ENCODE measurements around the gene ADGRV1. TPM values are rescaled to one million over a fixed set of nuclear protein-coding genes. Genes with fewer than 3 reads are reported as not detected.

ADGRV1 gene
- total RNA-seq, 5 donors from 2014 or later (not counting 1 experiment from before 2014, with no cell fraction given), result 0.68 to 1.6 (median 1.2) TPM; not detected in 1

DNA sequence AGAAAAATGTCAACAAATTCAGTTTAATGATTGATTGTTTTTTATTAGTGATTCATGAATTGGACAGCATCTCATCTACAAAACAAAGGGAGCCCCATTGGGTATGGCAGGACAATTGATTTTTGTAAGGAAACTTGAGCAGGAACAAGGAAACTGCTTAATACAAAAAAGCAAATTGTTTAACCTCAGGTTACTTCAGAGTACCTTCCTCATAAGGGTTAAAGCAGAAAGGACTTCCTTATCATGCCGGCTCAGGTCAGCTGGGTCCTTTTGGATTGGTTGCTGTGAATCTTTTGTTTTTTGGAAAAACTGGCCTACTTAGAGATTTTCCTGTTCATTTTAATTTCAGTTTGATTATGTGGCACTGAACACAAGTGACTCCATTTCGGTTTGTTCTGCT lies 612.7 kb downstream of the ADGRV1 start:
- H3K36me3 Mint-ChIP-seq, result no peaks in the 10 kb centered on the region
- H3K4me1 Mint-ChIP-seq, result no peaks in the 10 kb centered on the region
- H3K36me3 ChIP-seq (ENCODE audit: control insufficient read depth in 2 of 2, extremely low read depth in 1 of 2, insufficient read depth in 1 of 2, low read length in 1 of 2), result no peaks in the 10 kb centered on the region
- H3K4me3 Mint-ChIP-seq, result no peak overlapping the region
- no peaks in the 10 kb centered on the region for H3K27me3 Mint-ChIP-seq
- H3K27ac ChIP-seq (ENCODE audit: low read length), result no peak overlapping the region
- H3K4me1 ChIP-seq (ENCODE audit: control insufficient read depth in 1 of 2, extremely low read depth in 1 of 2, insufficient read depth in 2 of 2, low read length in 2 of 2), result no peaks in the 10 kb centered on the region
- H3K9me3 Mint-ChIP-seq, result no peaks in the 10 kb centered on the region
- ATAC-seq (replicated peaks in 1 of 4) (no peak), DNase-seq (no peak)
- POLR2A ChIA-PET, result interaction anchor here in 1 of 2 donors (0.6 kb wide), 1 partner anchor 688 kb away, joined by 3 read pairs; no protein-coding TSS in a partner anchor
- no peak overlapping the region for H3K4me3 ChIP-seq (ENCODE audit: control insufficient read depth in 1 of 2, extremely low read depth in 1 of 2, low read length in 1 of 2)
- H3K27me3 ChIP-seq (replicated peaks in 1 of 2; ENCODE audit: control insufficient read depth in 2 of 2, extremely low read depth in 1 of 2, insufficient read depth in 2 of 2, low read length in 1 of 2), result no peaks in the 10 kb centered on the region
- no peaks in the 10 kb centered on the region for H3K9me3 ChIP-seq
- CTCF ChIA-PET, result no interaction called here
- H3K27ac Mint-ChIP-seq, result no peak overlapping the region
- WGBS (ENCODE audit: insufficient coverage), result no CpG with 5 or more reads among the region's 2 CpGs

DNA sequence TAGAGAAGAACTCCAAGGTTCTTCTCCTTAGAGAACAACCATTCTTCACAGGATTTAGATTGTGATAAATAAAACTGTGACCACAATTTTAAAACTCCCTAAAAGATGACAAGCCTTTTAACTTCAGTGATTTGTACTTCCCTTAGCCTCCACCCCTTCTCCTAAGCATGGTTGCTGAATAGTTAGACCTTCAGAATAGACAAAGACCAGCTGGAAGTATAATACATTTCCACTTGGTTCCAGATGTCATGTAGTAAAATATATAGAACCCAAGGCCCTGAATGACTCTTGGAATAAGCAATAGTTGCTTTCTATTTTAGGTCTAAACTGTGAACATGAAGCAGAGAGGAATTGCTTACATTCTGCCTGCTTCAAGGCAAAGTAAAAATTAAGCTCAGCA lies 615.8 kb downstream of the ADGRV1 start:
- Histone ChIP-seq H3K27me3 (replicated peaks in 1 of 2; ENCODE audit: control insufficient read depth in 2 of 2, extremely low read depth in 1 of 2, insufficient read depth in 2 of 2, low read length in 1 of 2) (no peaks in the 10 kb centered on the region), H3K27ac (ENCODE audit: low read length) (no peak overlapping the region), H3K9me3 (no peaks in the 10 kb centered on the region), H3K36me3 (ENCODE audit: control insufficient read depth in 2 of 2, extremely low read depth in 1 of 2, insufficient read depth in 1 of 2, low read length in 1 of 2) (no peaks in the 10 kb centered on the region), H3K4me1 (ENCODE audit: control insufficient read depth in 1 of 2, extremely low read depth in 1 of 2, insufficient read depth in 2 of 2, low read length in 2 of 2) (no peaks in the 10 kb centered on the region), H3K4me3 (ENCODE audit: control insufficient read depth in 1 of 2, extremely low read depth in 1 of 2, low read length in 1 of 2) (no peak overlapping the region)
- H3K27me3 Mint-ChIP-seq, result no peaks in the 10 kb centered on the region
- no peaks in the 10 kb centered on the region for H3K4me1 Mint-ChIP-seq
- H3K4me3 Mint-ChIP-seq, result no peak overlapping the region
- ChIA-PET CTCF (no interaction called here), POLR2A (interaction anchor here in 1 of 2 donors (0.6 kb wide), 1 partner anchor 27 kb away, joined by 7 read pairs; no protein-coding TSS in a partner anchor)
- H3K9me3 Mint-ChIP-seq, result no peaks in the 10 kb centered on the region
- no peaks in the 10 kb centered on the region for H3K36me3 Mint-ChIP-seq
- DNase-seq (no peak), ATAC-seq (replicated peaks in 1 of 4) (no peak)
- H3K27ac Mint-ChIP-seq, result no peak overlapping the region

GRCh38 chr5:91175708-91176107 lies 617.1 kb downstream of the ADGRV1 start:
- H3K9me3 ChIP-seq, result no peaks in the 10 kb centered on the region
- ChIA-PET POLR2A (no interaction called here), CTCF (no interaction called here)
- no peaks in the 10 kb centered on the region for H3K36me3 ChIP-seq (ENCODE audit: control insufficient read depth in 2 of 2, extremely low read depth in 1 of 2, insufficient read depth in 1 of 2, low read length in 1 of 2)
- H3K9me3 Mint-ChIP-seq, result no peaks in the 10 kb centered on the region
- no peak overlapping the region for H3K27ac Mint-ChIP-seq
- no peaks in the 10 kb centered on the region for H3K4me1 ChIP-seq (ENCODE audit: control insufficient read depth in 1 of 2, extremely low read depth in 1 of 2, insufficient read depth in 2 of 2, low read length in 2 of 2)
- DNase-seq (no peak), ATAC-seq (replicated peaks in 1 of 4) (no peak)
- H3K36me3 Mint-ChIP-seq, result no peaks in the 10 kb centered on the region
- H3K27me3 ChIP-seq (replicated peaks in 1 of 2; ENCODE audit: control insufficient read depth in 2 of 2, extremely low read depth in 1 of 2, insufficient read depth in 2 of 2, low read length in 1 of 2), result no peaks in the 10 kb centered on the region
- 50% methylated on average over 1 of the region's 3 CpGs for WGBS (ENCODE audit: insufficient coverage)
- no peak overlapping the region for H3K27ac ChIP-seq (ENCODE audit: low read length)
- no peaks in the 10 kb centered on the region for H3K4me1 Mint-ChIP-seq
- no peaks in the 10 kb centered on the region for H3K27me3 Mint-ChIP-seq
- H3K4me3 Mint-ChIP-seq, result no peak overlapping the region
- no peak overlapping the region for H3K4me3 ChIP-seq (ENCODE audit: control insufficient read depth in 1 of 2, extremely low read depth in 1 of 2, low read length in 1 of 2)

- CTCF ChIA-PET, result interaction anchor here in 1 of 2 donors (1.0 kb wide), 1 partner anchor 16 kb away, joined by 3 read pairs; no protein-coding TSS in a partner anchor
Measured at GRCh38 chr5:91176288-91177016, 617.9 kb downstream of the ADGRV1 start.

DNA sequence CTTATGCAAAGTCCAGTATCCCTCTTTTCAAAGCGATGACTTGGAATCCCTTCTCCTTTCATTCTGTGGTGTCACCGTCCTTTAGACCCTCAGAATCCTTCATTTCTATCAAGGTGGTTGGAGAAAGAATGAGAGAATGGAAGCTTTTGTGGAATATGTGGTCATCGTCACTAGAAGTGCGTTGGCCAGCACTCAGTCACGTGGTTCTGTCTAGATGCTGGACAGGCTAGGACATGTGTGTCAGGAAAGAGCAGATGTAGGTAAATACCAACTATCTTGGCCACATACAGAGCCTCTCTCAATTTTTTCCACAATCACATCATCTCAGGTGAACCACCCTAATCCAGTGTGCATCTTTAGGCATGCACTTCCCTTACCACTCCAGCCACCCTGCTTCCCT lies 618.5 kb downstream of the ADGRV1 start:
- ATAC-seq (replicated peaks in 1 of 4) (no peak), DNase-seq (no peak)
- Mint-ChIP-seq H3K27ac (no peak overlapping the region), H3K36me3 (no peaks in the 10 kb centered on the region), H3K4me3 (no peak overlapping the region), H3K9me3 (no peaks in the 10 kb centered on the region), H3K4me1 (no peaks in the 10 kb centered on the region), H3K27me3 (no peaks in the 10 kb centered on the region)
- Histone ChIP-seq H3K4me1 (ENCODE audit: control insufficient read depth in 1 of 2, extremely low read depth in 1 of 2, insufficient read depth in 2 of 2, low read length in 2 of 2) (no peaks in the 10 kb centered on the region), H3K36me3 (ENCODE audit: control insufficient read depth in 2 of 2, extremely low read depth in 1 of 2, insufficient read depth in 1 of 2, low read length in 1 of 2) (no peaks in the 10 kb centered on the region), H3K4me3 (ENCODE audit: control insufficient read depth in 1 of 2, extremely low read depth in 1 of 2, low read length in 1 of 2) (no peak overlapping the region), H3K9me3 (no peaks in the 10 kb centered on the region), H3K27ac (ENCODE audit: low read length) (no peak overlapping the region), H3K27me3 (replicated peaks in 1 of 2; ENCODE audit: control insufficient read depth in 2 of 2, extremely low read depth in 1 of 2, insufficient read depth in 2 of 2, low read length in 1 of 2) (no peaks in the 10 kb centered on the region)
- ChIA-PET CTCF (interaction anchor here in 1 of 2 donors (1.0 kb wide), 1 partner anchor 15 kb away, joined by 3 read pairs; no protein-coding TSS in a partner anchor), POLR2A (no interaction called here)
- no CpG with 5 or more reads among the region's 5 CpGs for WGBS (ENCODE audit: insufficient coverage)

More at GRCh38 chr5:91176288-91177016, 617.9 kb downstream of the ADGRV1 start:
- no peaks in the 10 kb centered on the region for H3K36me3 ChIP-seq (ENCODE audit: control insufficient read depth in 2 of 2, extremely low read depth in 1 of 2, insufficient read depth in 1 of 2, low read length in 1 of 2)
- Mint-ChIP-seq H3K9me3 (no peaks in the 10 kb centered on the region), H3K36me3 (no peaks in the 10 kb centered on the region), H3K4me3 (no peak overlapping the region), H3K27me3 (no peaks in the 10 kb centered on the region), H3K4me1 (no peaks in the 10 kb centered on the region), H3K27ac (no peak overlapping the region)
- DNase-seq (no peak), ATAC-seq (replicated peaks in 1 of 4) (no peak)
- H3K4me3 ChIP-seq (ENCODE audit: control insufficient read depth in 1 of 2, extremely low read depth in 1 of 2, low read length in 1 of 2), result no peak overlapping the region
- no peak overlapping the region for H3K27ac ChIP-seq (ENCODE audit: low read length)
- POLR2A ChIA-PET, result no interaction called here
- no peaks in the 10 kb centered on the region for H3K27me3 ChIP-seq (replicated peaks in 1 of 2; ENCODE audit: control insufficient read depth in 2 of 2, extremely low read depth in 1 of 2, insufficient read depth in 2 of 2, low read length in 1 of 2)
- WGBS (ENCODE audit: insufficient coverage), result 21% methylated on average over 2 of the region's 6 CpGs
- no peaks in the 10 kb centered on the region for H3K9me3 ChIP-seq
- H3K4me1 ChIP-seq (ENCODE audit: control insufficient read depth in 1 of 2, extremely low read depth in 1 of 2, insufficient read depth in 2 of 2, low read length in 2 of 2), result no peaks in the 10 kb centered on the region

GRCh38 chr5:91177639-91178038 lies 619.0 kb downstream of the ADGRV1 start:
- H3K27me3 ChIP-seq (replicated peaks in 1 of 2; ENCODE audit: control insufficient read depth in 2 of 2, extremely low read depth in 1 of 2, insufficient read depth in 2 of 2, low read length in 1 of 2), result no peaks in the 10 kb centered on the region
- H3K36me3 Mint-ChIP-seq, result no peaks in the 10 kb centered on the region
- H3K27ac Mint-ChIP-seq, result no peak overlapping the region
- ChIA-PET CTCF (interaction anchor here in 1 of 2 donors (1.0 kb wide), 1 partner anchor 15 kb away, joined by 3 read pairs; no protein-coding TSS in a partner anchor), POLR2A (no interaction called here)
- H3K4me1 Mint-ChIP-seq, result peaks cover 0 to 4% (median under 1%) of the 10 kb centered on the region in 3 donors
- H3K4me3 ChIP-seq (ENCODE audit: control insufficient read depth in 1 of 2, extremely low read depth in 1 of 2, low read length in 1 of 2), result no peak overlapping the region
- H3K9me3 Mint-ChIP-seq, result no peaks in the 10 kb centered on the region
- WGBS (ENCODE audit: insufficient coverage), result 87% methylated on average over 2 of the region's 3 CpGs
- ATAC-seq (replicated peaks in 1 of 4) (no peak), DNase-seq (no peak)
- H3K4me1 ChIP-seq (ENCODE audit: control insufficient read depth in 1 of 2, extremely low read depth in 1 of 2, insufficient read depth in 2 of 2, low read length in 2 of 2), result peaks cover 0 to under 1% of the 10 kb centered on the region in 2 experiments
- H3K4me3 Mint-ChIP-seq, result no peak overlapping the region
- H3K9me3 ChIP-seq, result no peaks in the 10 kb centered on the region
- H3K27me3 Mint-ChIP-seq, result no peaks in the 10 kb centered on the region
- no peaks in the 10 kb centered on the region for H3K36me3 ChIP-seq (ENCODE audit: control insufficient read depth in 2 of 2, extremely low read depth in 1 of 2, insufficient read depth in 1 of 2, low read length in 1 of 2)
- H3K27ac ChIP-seq (ENCODE audit: low read length), result no peak overlapping the region
